IMR-90 (cell line): ENCODE measurements around the gene TAS1R1.

ENCODE experiments used
- CEBPB ChIP-seq: IDR thresholded peaks from 2 replicates; pipeline ENCODE4 v1.6.1; 2012; ENCODE audit warnings: low read depth, low read length, improper control_type of control experiment
- CTCF ChIP-seq: conservative IDR thresholded peaks from 2 replicates; pipeline ENCODE4 v1.5.1; 2012; ENCODE audit warnings: mild to moderate bottlenecking, low read depth, low read length, improper control_type of control experiment
- POLR2A ChIP-seq: IDR thresholded peaks from 2 replicates; pipeline ENCODE4 v1.6.1; 2012; ENCODE audit warnings: mild to moderate bottlenecking, low read depth, low read length
- USF2 ChIP-seq: fragments of 150-350 bp; IDR thresholded peaks from 2 replicates; pipeline ENCODE4 v1.6.1; 2017; ENCODE audit warnings: mild to moderate bottlenecking, antibody characterized with exemption, low read length, low read depth

DNA sequence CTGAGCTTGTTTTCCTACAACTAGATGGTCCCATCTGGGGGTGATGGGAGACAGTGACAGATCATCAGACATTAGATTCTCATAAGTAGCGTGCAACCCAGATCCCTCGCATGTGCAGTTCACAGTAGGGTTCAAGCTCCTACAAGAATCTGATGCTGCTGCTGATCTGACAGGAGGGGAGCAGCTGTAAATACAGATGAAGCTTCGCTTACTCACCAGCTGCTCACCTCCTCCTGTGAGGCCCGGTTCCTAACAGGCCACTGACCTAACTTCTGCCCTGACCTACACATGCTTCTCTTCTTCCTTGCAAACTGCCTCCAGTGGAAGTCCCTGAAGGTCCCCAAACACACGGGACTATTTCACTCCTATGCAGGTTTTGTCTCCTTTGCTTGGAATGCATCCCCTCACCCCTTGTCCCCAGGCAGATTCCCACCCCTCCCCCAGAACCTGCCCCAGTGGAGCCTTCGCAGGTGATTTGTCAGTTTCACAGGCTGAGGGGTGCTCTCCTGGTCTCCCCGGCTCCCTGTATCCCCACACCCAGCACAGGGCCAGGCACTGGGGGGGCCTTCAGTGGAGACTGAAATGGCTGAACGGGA lies 19.0 kb downstream of the TAS1R1 start:
- no peak for TF ChIP-seq POLR2A
- no peak for TF ChIP-seq CTCF
- TF ChIP-seq CEBPB, result no peak
- no peak for TF ChIP-seq USF2
